ENCODE results near the gene LRTM1. TPM values are rescaled to one million over a fixed set of nuclear protein-coding genes. Genes with fewer than 3 reads are reported as not detected.

Gene LRTM1
- not detected for total RNA-seq
- total RNA-seq (2013): not detected
- total RNA-seq: 0 reads per million in 29 experiments

- no peaks in the 10 kb centered on the region for H3K4me1 ChIP-seq (ENCODE audit: control insufficient read depth in 1 of 2, extremely low read depth in 1 of 2, insufficient read depth in 2 of 2, low read length in 2 of 2)
- H3K36me3 Mint-ChIP-seq: no peaks in the 10 kb centered on the region
- H3K9me3 ChIP-seq: no peaks in the 10 kb centered on the region
- WGBS (ENCODE audit: insufficient coverage): 82% methylated on average over 13 of the region's 14 CpGs
- H3K4me1 Mint-ChIP-seq: no peaks in the 10 kb centered on the region
- H3K27ac Mint-ChIP-seq: no peak within 1 kb of the TSS
- H3K27me3 ChIP-seq (replicated peaks in 1 of 2; ENCODE audit: control insufficient read depth in 2 of 2, extremely low read depth in 1 of 2, insufficient read depth in 2 of 2, low read length in 1 of 2): no peaks in the 10 kb centered on the region
- H3K27ac ChIP-seq (ENCODE audit: low read length): no peak within 1 kb of the TSS
- no peak within 1 kb of the TSS for H3K4me3 ChIP-seq (ENCODE audit: control insufficient read depth in 1 of 2, extremely low read depth in 1 of 2, low read length in 1 of 2)
- peaks cover 0 to 2% of the 10 kb centered on the region in 2 donors for H3K27me3 Mint-ChIP-seq
- no peak for DNase-seq
- CTCF ChIA-PET: no interaction called here
- no peaks in the 10 kb centered on the region for H3K36me3 ChIP-seq (ENCODE audit: control insufficient read depth in 2 of 2, extremely low read depth in 1 of 2, insufficient read depth in 1 of 2, low read length in 1 of 2)
- no peak within 1 kb of the TSS for H3K4me3 Mint-ChIP-seq
- H3K9me3 Mint-ChIP-seq: peaks cover 0 to 3% (median 0%) of the 10 kb centered on the region in 3 donors
- ATAC-seq (replicated peaks in 1 of 4): no peak
- POLR2A ChIA-PET: no interaction called here
Observed at GRCh38 chr3:54928046-54928770, at the start of gene LRTM1. Gene LRTM1 (minus strand): TSS chr3:54928059. CDS start chr3:54927911, 148 bp downstream.

- Mint-ChIP-seq H3K36me3 (no peaks in the 10 kb centered on the region), H3K4me1 (no peaks in the 10 kb centered on the region), H3K9me3 (peaks cover 3 to 14% (median 7%) of the 10 kb centered on the region in 3 donors), H3K4me3 (no peak overlapping the region), H3K27ac (no peak overlapping the region), H3K27me3 (peaks cover 2 to 3% of the 10 kb centered on the region in 2 donors)
- no CpG with 5 or more reads among the region's 1 CpG for WGBS (ENCODE audit: insufficient coverage)
- Histone ChIP-seq H3K27me3 (replicated peaks in 1 of 2; ENCODE audit: control insufficient read depth in 2 of 2, extremely low read depth in 1 of 2, insufficient read depth in 2 of 2, low read length in 1 of 2) (no peaks in the 10 kb centered on the region), H3K27ac (ENCODE audit: low read length) (no peak overlapping the region), H3K9me3 (no peaks in the 10 kb centered on the region), H3K36me3 (ENCODE audit: control insufficient read depth in 2 of 2, extremely low read depth in 1 of 2, insufficient read depth in 1 of 2, low read length in 1 of 2) (no peaks in the 10 kb centered on the region), H3K4me3 (ENCODE audit: control insufficient read depth in 1 of 2, extremely low read depth in 1 of 2, low read length in 1 of 2) (no peak overlapping the region), H3K4me1 (ENCODE audit: control insufficient read depth in 1 of 2, extremely low read depth in 1 of 2, insufficient read depth in 2 of 2, low read length in 2 of 2) (no peaks in the 10 kb centered on the region)
- POLR2A ChIA-PET: no interaction called here
- CTCF ChIA-PET: no interaction called here
- no peak for ATAC-seq (replicated peaks in 1 of 4)
- no peak for DNase-seq
Observed at GRCh38 chr3:54977439-54977838, 49.6 kb upstream of the LRTM1 start.

GRCh38 chr3:54970895-54971294 lies 43.0 kb upstream of the LRTM1 start:
- Histone ChIP-seq H3K9me3 (no peaks in the 10 kb centered on the region), H3K27ac (ENCODE audit: low read length) (no peak overlapping the region), H3K27me3 (replicated peaks in 1 of 2; ENCODE audit: control insufficient read depth in 2 of 2, extremely low read depth in 1 of 2, insufficient read depth in 2 of 2, low read length in 1 of 2) (no peaks in the 10 kb centered on the region), H3K4me3 (ENCODE audit: control insufficient read depth in 1 of 2, extremely low read depth in 1 of 2, low read length in 1 of 2) (no peak overlapping the region), H3K4me1 (ENCODE audit: control insufficient read depth in 1 of 2, extremely low read depth in 1 of 2, insufficient read depth in 2 of 2, low read length in 2 of 2) (no peaks in the 10 kb centered on the region), H3K36me3 (ENCODE audit: control insufficient read depth in 2 of 2, extremely low read depth in 1 of 2, insufficient read depth in 1 of 2, low read length in 1 of 2) (no peaks in the 10 kb centered on the region)
- DNase-seq: no peak
- H3K36me3 Mint-ChIP-seq: no peaks in the 10 kb centered on the region
- H3K4me3 Mint-ChIP-seq: no peak overlapping the region
- whole genome bisulfite sequencing (ENCODE audit: insufficient coverage): no CpG with 5 or more reads among the region's 1 CpG
- H3K9me3 Mint-ChIP-seq: peaks cover 1 to 15% (median 4%) of the 10 kb centered on the region in 3 donors
- POLR2A ChIA-PET: no interaction called here
- ATAC-seq (replicated peaks in 1 of 4): no peak
- no peaks in the 10 kb centered on the region for H3K4me1 Mint-ChIP-seq
- H3K27ac Mint-ChIP-seq: no peak overlapping the region
- CTCF ChIA-PET: no interaction called here
- peaks cover 2 to 6% of the 10 kb centered on the region in 2 donors for H3K27me3 Mint-ChIP-seq

- no peak for ATAC-seq (replicated peaks in 1 of 4)
- CTCF ChIA-PET: no interaction called here
- no peaks in the 10 kb centered on the region for H3K27me3 ChIP-seq (replicated peaks in 1 of 2; ENCODE audit: control insufficient read depth in 2 of 2, extremely low read depth in 1 of 2, insufficient read depth in 2 of 2, low read length in 1 of 2)
- no peaks in the 10 kb centered on the region for H3K4me1 Mint-ChIP-seq
- H3K27ac ChIP-seq (ENCODE audit: low read length): no peak overlapping the region
- POLR2A ChIA-PET: no interaction called here
- DNase-seq: no peak
- no peak overlapping the region for H3K27ac Mint-ChIP-seq
- H3K4me1 ChIP-seq (ENCODE audit: control insufficient read depth in 1 of 2, extremely low read depth in 1 of 2, insufficient read depth in 2 of 2, low read length in 2 of 2): no peaks in the 10 kb centered on the region
- H3K9me3 Mint-ChIP-seq: peaks cover 1 to 20% (median 4%) of the 10 kb centered on the region in 3 donors
- H3K4me3 Mint-ChIP-seq: no peak overlapping the region
- H3K36me3 ChIP-seq (ENCODE audit: control insufficient read depth in 2 of 2, extremely low read depth in 1 of 2, insufficient read depth in 1 of 2, low read length in 1 of 2): no peaks in the 10 kb centered on the region
- 63% methylated on average over 1 of the region's 3 CpGs for WGBS (ENCODE audit: insufficient coverage)
- no peaks in the 10 kb centered on the region for H3K9me3 ChIP-seq
- H3K4me3 ChIP-seq (ENCODE audit: control insufficient read depth in 1 of 2, extremely low read depth in 1 of 2, low read length in 1 of 2): no peak overlapping the region
- no peaks in the 10 kb centered on the region for H3K36me3 Mint-ChIP-seq
- H3K27me3 Mint-ChIP-seq: peaks cover 2 to 6% of the 10 kb centered on the region in 2 donors
Observed at GRCh38 chr3:54969652-54970051, 41.8 kb upstream of the LRTM1 start.

GRCh38 chr3:54968546-54969172 lies 40.8 kb upstream of the LRTM1 start:
- Mint-ChIP-seq H3K27me3 (peaks cover 0 to 3% of the 10 kb centered on the region in 2 donors), H3K4me1 (no peaks in the 10 kb centered on the region), H3K36me3 (no peaks in the 10 kb centered on the region), H3K27ac (no peak overlapping the region), H3K9me3 (peaks cover under 1 to 16% (median 1%) of the 10 kb centered on the region in 3 donors), H3K4me3 (no peak overlapping the region)
- no peak for ATAC-seq (replicated peaks in 1 of 4)
- CTCF ChIA-PET: no interaction called here
- Histone ChIP-seq H3K4me3 (ENCODE audit: control insufficient read depth in 1 of 2, extremely low read depth in 1 of 2, low read length in 1 of 2) (no peak overlapping the region), H3K27ac (ENCODE audit: low read length) (no peak overlapping the region), H3K36me3 (ENCODE audit: control insufficient read depth in 2 of 2, extremely low read depth in 1 of 2, insufficient read depth in 1 of 2, low read length in 1 of 2) (no peaks in the 10 kb centered on the region), H3K9me3 (no peaks in the 10 kb centered on the region), H3K27me3 (replicated peaks in 1 of 2; ENCODE audit: control insufficient read depth in 2 of 2, extremely low read depth in 1 of 2, insufficient read depth in 2 of 2, low read length in 1 of 2) (no peaks in the 10 kb centered on the region), H3K4me1 (ENCODE audit: control insufficient read depth in 1 of 2, extremely low read depth in 1 of 2, insufficient read depth in 2 of 2, low read length in 2 of 2) (no peaks in the 10 kb centered on the region)
- POLR2A ChIA-PET: no interaction called here
- 80% methylated on average over 1 of the region's 5 CpGs for WGBS (ENCODE audit: insufficient coverage)
- DNase-seq: no peak

GRCh38 chr3:54967731-54968161 lies 39.9 kb upstream of the LRTM1 start:
- CTCF ChIA-PET: no interaction called here
- no peaks in the 10 kb centered on the region for H3K4me1 Mint-ChIP-seq

More at GRCh38 chr3:54967731-54968161, 39.9 kb upstream of the LRTM1 start:
- no CpG with 5 or more reads among the region's 1 CpG for WGBS (ENCODE audit: insufficient coverage)
- Mint-ChIP-seq H3K27ac (no peak overlapping the region), H3K36me3 (no peaks in the 10 kb centered on the region), H3K27me3 (peaks cover 0 to 3% of the 10 kb centered on the region in 2 donors), H3K4me3 (no peak overlapping the region), H3K9me3 (peaks cover 0 to 13% (median 1%) of the 10 kb centered on the region in 3 donors)
- ATAC-seq (replicated peaks in 1 of 4): no peak
- no peaks in the 10 kb centered on the region for H3K4me1 ChIP-seq (ENCODE audit: control insufficient read depth in 1 of 2, extremely low read depth in 1 of 2, insufficient read depth in 2 of 2, low read length in 2 of 2)
- no peaks in the 10 kb centered on the region for H3K36me3 ChIP-seq (ENCODE audit: control insufficient read depth in 2 of 2, extremely low read depth in 1 of 2, insufficient read depth in 1 of 2, low read length in 1 of 2)
- no peak overlapping the region for H3K4me3 ChIP-seq (ENCODE audit: control insufficient read depth in 1 of 2, extremely low read depth in 1 of 2, low read length in 1 of 2)
- POLR2A ChIA-PET: no interaction called here
- no peak overlapping the region for H3K27ac ChIP-seq (ENCODE audit: low read length)
- no peak for DNase-seq
- H3K9me3 ChIP-seq: no peaks in the 10 kb centered on the region
- no peaks in the 10 kb centered on the region for H3K27me3 ChIP-seq (replicated peaks in 1 of 2; ENCODE audit: control insufficient read depth in 2 of 2, extremely low read depth in 1 of 2, insufficient read depth in 2 of 2, low read length in 1 of 2)

Data from T-cell (primary cell).